Suppressor macrophage treated with lipopolysaccharide for 4 hours (primary cell): ENCODE results near the gene OCLN.
"Not testable (repeated sequence)": the region's sequence is repeated elsewhere in the genome, so short reads cannot be mapped to it uniquely, and the experiment has no call there.

Experiments
- DNase-seq: peaks from one replicate; pipeline ENCODE4 v3.0.0-alpha.2; 2020

The OCLN gene

DNA sequence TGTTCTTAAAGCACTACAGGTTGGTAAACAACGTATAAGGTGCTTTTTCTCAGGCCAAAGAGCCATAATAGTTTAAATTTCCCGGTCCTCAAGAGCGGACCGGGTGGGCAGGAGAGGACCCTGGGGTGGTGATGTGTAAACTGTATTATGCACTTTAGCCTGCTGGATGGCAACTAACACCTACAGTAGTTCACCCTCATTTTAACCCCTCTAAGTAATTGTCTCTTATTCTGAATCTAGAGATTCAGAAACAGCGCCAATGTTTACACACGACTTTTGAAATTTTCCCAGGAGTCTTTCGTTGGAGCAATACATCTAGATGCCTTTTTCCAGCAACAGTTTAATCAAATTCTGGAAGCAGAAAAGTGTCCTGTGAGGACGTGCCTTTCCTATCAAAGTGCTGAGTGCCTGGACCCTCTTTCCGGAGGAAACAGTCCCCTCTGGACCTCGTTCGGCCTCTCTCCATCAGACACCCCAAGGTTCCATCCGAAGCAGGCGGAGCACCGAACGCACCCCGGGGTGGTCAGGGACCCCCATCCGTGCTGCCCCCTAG, 676 bp upstream of the OCLN start:
- no peak for DNase-seq

- peak; percentile 26 for DNase-seq
Measured at GRCh38 chr5:69492923-69493395, 369 bp downstream of the OCLN start.

DNA sequence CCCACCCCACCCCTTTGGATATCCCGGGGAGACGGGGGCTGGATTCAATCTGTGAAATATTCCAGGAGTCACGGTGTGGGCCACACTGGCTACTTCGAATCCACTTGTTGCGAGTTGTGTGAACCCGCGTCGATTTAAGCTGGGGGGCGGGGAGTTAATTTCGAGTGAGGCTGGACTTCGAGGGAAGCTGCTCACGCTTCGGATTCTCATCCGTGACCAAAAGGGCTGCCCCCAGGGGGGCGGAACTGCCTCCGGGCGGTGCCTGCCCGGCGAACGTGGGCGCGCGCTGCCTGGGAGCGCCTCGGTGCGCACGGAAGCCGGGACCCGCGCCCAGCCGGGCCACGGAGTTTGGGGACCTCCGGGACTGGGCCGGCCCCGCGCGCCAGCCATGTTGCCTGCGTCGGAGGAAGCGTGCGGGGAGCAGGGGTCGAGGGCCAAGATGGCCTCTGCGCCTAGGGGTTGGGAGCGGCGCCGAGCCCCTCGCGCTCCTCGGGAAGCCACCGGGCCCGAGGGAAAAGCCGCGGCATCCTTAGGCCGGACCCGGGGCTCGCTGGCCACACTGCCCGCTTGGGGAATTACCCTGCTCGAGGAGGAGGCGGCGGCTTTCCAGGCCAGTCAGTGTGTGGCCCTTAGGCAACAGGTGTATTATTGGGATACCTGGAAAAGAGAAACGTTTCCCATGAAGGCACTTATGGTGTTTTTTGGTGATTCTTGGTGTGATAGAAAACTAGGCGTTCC, 975 bp downstream of the OCLN start:
- DNase-seq, result peak; percentile 48

- DNase-seq, result no peak
Measured at GRCh38 chr5:69494452-69494851, 1.9 kb downstream of the OCLN start.

GRCh38 chr5:69497006-69497520, 4.5 kb downstream of the OCLN start:
- DNase-seq, result no peak

DNA sequence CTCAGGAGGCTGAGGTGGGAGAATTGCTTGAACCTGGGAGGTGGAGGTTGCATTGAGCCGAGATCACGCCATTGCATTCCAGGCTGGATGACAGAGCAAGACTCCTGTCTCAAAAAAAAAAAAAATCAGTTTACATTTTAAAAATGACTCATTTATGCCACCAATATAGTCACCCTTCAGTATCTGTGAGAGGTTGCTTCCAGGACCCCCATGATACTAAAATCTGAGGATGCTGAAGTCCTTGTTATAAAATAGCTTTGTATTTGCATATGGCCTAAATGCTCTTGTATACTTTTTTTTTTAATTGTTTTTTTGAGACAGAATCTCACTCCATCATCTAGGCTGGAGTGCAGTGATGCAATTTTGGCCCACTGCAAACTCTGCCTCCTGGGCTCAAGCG, 5.8 kb downstream of the OCLN start:
- no peak for DNase-seq

DNA sequence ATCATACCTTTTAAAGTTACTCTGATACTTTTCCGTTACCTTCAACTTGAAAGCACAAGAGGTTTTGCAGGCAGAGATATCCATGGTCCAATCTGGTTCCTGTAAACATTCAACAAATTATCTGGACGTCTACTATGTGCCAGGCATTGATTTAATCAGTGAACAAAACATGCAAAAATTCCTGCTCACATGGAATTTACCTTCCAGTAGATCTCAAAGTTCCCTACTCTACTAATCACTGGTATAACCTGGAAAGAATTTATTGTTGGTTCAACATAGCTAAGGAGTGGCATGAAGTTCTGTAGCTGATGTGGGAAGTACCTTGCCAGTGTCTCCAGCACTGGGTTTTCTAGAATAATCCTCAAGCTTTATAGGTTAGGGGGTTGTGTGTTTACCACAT, 9.8 kb downstream of the OCLN start:
- DNase-seq, result no peak

GRCh38 chr5:69502767-69503488, 10.3 kb downstream of the OCLN start:
- peak; percentile 22 for DNase-seq

DNA sequence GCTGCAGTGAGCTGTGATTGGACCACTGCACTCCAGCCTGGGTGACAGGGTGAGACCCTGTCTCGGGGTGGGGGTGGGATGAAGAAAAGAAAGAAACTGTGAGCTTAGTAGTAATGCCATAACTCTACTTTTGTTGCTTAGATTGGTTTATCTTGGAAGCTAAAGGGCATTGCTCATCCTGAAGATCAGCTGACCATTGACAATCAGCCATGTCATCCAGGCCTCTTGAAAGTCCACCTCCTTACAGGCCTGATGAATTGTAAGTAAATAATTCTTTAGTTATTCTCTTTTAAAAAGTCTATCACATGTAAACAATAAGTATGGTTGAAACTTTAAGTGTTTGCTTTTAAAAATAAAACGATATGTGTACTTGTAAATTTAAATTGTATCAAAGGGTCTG, 11.4 kb downstream of the OCLN start:
- DNase-seq, result no peak

DNA sequence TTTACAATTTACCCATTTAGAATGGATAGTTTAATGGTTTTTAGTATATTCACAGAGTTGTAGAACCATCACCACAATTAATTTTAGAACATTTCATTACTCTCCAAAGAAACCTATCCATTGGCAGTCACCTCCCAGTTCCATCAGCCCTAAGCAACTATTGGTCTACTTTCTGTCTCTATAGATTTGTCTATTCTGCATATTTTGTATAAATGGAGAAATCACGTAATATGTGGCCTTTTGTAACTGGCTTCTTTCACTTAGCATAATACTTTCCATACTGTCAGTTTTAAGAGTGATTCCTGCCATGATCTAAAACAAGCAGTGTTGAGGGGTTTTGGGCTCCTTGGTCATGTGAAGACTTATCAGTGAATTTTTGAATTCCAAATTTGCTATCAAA, 12.7 kb downstream of the OCLN start:
- DNase-seq, result no peak

- DNase-seq, result peak; percentile 13
Measured at GRCh38 chr5:69509212-69509611, 16.6 kb downstream of the OCLN start.

- DNase-seq, result no peak
Measured at GRCh38 chr5:69510694-69511093, 18.1 kb downstream of the OCLN start.

DNA sequence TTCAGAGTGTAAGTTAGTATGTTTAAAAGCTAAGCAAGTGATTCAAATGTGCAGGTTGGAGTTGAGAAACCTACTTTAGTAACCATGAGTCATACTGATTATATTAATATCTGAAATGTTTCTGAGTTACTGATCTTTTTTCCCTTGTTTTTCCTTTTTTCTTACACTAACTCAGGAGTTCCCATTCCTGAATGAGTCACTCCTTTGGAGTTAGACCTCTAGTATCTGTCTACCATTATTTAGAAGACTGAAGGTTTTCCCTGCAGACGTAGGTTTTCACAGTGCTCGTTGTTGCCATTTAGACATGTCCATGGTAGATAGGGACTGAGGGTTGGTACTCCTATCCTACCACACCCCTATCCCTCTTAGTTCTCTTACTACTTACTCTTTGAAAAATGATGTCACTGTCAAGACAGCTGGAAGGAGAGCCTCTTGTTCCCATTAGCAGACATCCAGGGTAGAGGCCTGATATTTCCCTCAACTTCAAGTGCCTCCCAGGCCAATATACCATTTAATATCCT, 20.2 kb downstream of the OCLN start:
- no peak for DNase-seq

DNA sequence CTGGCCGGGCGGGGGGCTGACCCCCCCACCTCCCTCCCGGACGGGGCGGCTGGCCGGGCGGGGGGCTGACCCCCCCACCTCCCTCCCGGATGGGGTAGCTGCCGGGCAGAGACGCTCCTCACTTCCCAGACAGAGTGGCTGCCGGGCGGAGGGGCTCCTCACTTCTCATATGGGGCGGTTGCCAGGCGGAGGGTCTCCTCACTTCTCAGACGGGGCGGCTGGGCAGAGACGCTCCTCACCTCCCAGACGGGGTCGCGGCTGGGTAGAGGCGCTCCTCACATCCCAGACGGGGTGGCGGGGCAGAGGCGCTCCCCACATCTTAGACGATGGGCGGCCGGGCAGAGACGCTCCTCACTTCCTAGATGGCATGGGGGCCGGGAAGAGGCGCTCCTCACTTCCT, 23.0 kb downstream of the OCLN start:
- DNase-seq, result not testable (repeated sequence)

- DNase-seq, result no peak
Measured at GRCh38 chr5:69516769-69517168, 24.2 kb downstream of the OCLN start.

GRCh38 chr5:69517763-69518212, 25.2 kb downstream of the OCLN start:
- no peak for DNase-seq

- DNase-seq, result no peak
Measured at GRCh38 chr5:69519285-69519684, 26.7 kb downstream of the OCLN start.

DNA sequence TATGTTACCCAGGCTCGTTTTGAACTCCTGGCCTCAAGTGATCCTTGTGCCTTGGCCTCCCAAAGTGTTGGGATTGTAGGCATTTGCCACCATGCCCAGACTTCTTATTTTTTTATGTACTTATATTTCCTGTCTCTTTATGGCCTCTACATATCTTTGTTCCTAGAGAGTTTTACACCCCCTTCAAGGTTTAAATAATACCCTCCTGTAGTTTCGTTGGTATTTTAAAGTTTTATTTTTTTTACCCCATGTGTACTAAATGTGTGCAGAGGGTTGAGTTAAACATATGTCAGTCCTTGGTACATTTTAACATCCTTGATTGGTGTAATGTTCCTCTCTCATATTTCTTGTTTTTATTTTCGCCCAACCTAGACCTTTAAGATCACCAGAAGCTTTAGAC, 29.4 kb downstream of the OCLN start:
- no peak for DNase-seq

GRCh38 chr5:69525490-69525889, 32.9 kb downstream of the OCLN start:
- DNase-seq, result no peak

- no peak for DNase-seq
Measured at GRCh38 chr5:69526660-69527059, 34.1 kb downstream of the OCLN start.

DNA sequence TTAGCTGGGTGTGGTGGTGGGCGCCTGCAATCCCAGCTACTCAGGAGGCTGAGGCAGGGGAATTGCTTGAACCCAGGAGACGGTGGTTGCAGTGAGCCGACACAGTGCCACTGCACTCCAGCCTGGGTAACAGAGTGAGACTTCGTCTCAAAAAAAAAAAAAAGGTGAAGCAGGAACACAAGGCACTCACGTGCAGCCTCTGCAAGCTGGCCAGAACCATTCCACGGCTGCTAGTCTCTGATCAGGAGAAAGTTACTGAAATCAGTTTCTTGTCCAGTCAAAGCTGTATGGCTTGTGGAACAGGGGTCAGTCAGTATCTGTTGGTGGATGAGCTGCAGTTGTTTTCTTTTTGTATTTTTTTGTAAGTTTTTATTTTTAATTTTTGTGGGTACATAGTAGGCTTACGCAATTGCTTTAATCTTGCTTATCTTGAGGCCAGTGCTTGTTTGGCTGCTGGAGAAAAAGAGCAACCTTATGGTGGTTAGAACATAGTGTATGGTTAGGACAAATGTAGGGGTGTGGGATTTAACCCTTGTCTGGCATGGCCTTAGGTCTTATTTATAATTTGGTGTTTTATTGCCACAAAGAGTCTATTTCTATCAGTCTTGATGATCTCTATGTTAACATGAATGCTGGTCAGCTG, 34.7 kb downstream of the OCLN start:
- DNase-seq, result no peak

- no peak for DNase-seq
Measured at GRCh38 chr5:69528035-69528434, 35.4 kb downstream of the OCLN start.

GRCh38 chr5:69528609-69529008, 36.0 kb downstream of the OCLN start:
- DNase-seq, result no peak
